Skeletal muscle satellite cell (primary cell): ENCODE data around the gene PIEZO2.

ENCODE experiments used
- H3K27me3 ChIP-seq: 2 replicates; pipeline ENCODE4 v1.7.0; 2013; ENCODE audit warnings: low read length; ENCODE audit not compliant: control insufficient read depth, insufficient read depth
- H3K36me3 ChIP-seq: 2 replicates; pipeline ENCODE4 v1.7.0; 2013; ENCODE audit warnings: mild to moderate bottlenecking, control low read depth, low read length; ENCODE audit not compliant: insufficient read depth
- H3K4me1 ChIP-seq: 2 replicates; pipeline ENCODE4 v1.7.0; 2013; ENCODE audit warnings: low read length; ENCODE audit not compliant: control insufficient read depth, insufficient read depth
- H3K4me2 ChIP-seq: 2 replicates; pipeline ENCODE4 v1.7.0; 2013; ENCODE audit warnings: mild to moderate bottlenecking, low read length
- H3K4me3 ChIP-seq: 2 replicates; pipeline ENCODE4 v1.7.0; 2013; ENCODE audit warnings: low read length
- H3K9ac ChIP-seq: 2 replicates; pipeline ENCODE4 v1.7.0; 2013; ENCODE audit warnings: mild to moderate bottlenecking, low read depth, low read length, moderate library complexity
- H3K9me3 ChIP-seq: replicated peaks from 2 replicates; pipeline ENCODE4 v1.7.0; 2013; ENCODE audit warnings: mild to moderate bottlenecking, control low read depth, low read length

PIEZO2 gene

GRCh38 chr18:10681581-10682367 lies 467.6 kb downstream of the PIEZO2 start:
- Histone ChIP-seq H3K9ac (no peak overlapping the region), H3K27me3 (no peaks in the 10 kb centered on the region), H3K4me2 (no peak overlapping the region), H3K4me3 (no peak overlapping the region), H3K4me1 (no peaks in the 10 kb centered on the region), H3K9me3 (no peaks in the 10 kb centered on the region), H3K36me3 (no peaks in the 10 kb centered on the region)

GRCh38 chr18:10680271-10680596 lies 469.1 kb downstream of the PIEZO2 start:
- Histone ChIP-seq H3K27me3 (no peaks in the 10 kb centered on the region), H3K36me3 (no peaks in the 10 kb centered on the region), H3K4me1 (no peaks in the 10 kb centered on the region), H3K4me2 (no peak overlapping the region), H3K9ac (no peak overlapping the region), H3K4me3 (no peak overlapping the region), H3K9me3 (no peaks in the 10 kb centered on the region)

GRCh38 chr18:10679557-10680270 lies 469.7 kb downstream of the PIEZO2 start:
- Histone ChIP-seq H3K4me3 (no peak overlapping the region), H3K36me3 (no peaks in the 10 kb centered on the region), H3K9me3 (no peaks in the 10 kb centered on the region), H3K4me1 (no peaks in the 10 kb centered on the region), H3K27me3 (no peaks in the 10 kb centered on the region), H3K9ac (no peak overlapping the region), H3K4me2 (no peak overlapping the region)

DNA sequence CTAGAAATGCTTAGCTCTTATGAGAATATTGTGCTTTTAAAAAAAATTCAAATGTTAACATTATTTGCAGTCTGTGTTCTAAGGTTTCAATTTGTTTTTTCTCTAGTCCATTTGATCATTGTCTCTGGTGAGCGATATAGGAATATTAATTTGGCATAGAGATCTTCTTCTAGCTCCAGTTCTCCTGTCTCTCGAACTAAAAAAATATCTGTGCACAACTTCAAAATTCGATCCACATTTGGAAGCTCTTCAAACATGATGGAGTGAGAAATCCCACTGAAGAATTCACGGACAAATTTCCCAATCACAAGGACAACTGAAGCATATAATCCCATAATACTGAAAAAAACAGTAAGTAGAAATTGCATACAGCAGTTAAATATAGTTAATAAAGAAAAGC lies 477.9 kb downstream of the PIEZO2 start:
- Histone ChIP-seq H3K4me2 (no peak overlapping the region), H3K4me3 (no peak overlapping the region), H3K9me3 (no peaks in the 10 kb centered on the region), H3K36me3 (no peaks in the 10 kb centered on the region), H3K27me3 (no peaks in the 10 kb centered on the region), H3K4me1 (no peaks in the 10 kb centered on the region), H3K9ac (no peak overlapping the region)

DNA sequence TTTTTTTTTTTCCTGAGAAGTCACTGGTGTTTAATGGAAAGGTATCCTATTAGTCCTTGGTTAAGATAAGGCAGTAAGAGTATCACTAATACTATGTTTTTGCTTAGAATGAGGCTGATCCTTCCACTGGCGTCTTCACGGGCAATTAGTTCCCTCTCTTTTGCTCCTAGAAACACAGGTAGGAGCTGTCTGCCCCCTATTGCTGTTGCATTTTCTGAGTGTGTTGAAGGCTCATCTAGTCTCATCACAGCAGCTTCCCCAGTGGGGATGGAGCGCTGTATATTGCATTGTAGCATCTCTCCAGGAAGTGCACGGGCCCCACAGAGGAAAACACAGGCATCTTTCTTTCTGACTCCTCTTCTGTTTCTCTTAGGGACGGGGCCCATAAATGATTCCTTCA lies 478.5 kb downstream of the PIEZO2 start:
- H3K27me3 ChIP-seq: no peaks in the 10 kb centered on the region
- no peaks in the 10 kb centered on the region for H3K9me3 ChIP-seq
- no peak overlapping the region for H3K9ac ChIP-seq
- H3K4me2 ChIP-seq: no peak overlapping the region
- no peaks in the 10 kb centered on the region for H3K36me3 ChIP-seq
- H3K4me1 ChIP-seq: no peaks in the 10 kb centered on the region
- no peak overlapping the region for H3K4me3 ChIP-seq

- H3K9ac ChIP-seq: no peak overlapping the region
- no peaks in the 10 kb centered on the region for H3K36me3 ChIP-seq
- no peaks in the 10 kb centered on the region for H3K4me1 ChIP-seq
- no peak overlapping the region for H3K4me3 ChIP-seq
- no peak overlapping the region for H3K4me2 ChIP-seq
- H3K9me3 ChIP-seq: no peaks in the 10 kb centered on the region
- H3K27me3 ChIP-seq: peaks cover 5% of the 10 kb centered on the region
Observed at GRCh38 chr18:10669441-10670100, 479.8 kb downstream of the PIEZO2 start.

- peaks cover 17% of the 10 kb centered on the region for H3K27me3 ChIP-seq
- no peak overlapping the region for H3K4me2 ChIP-seq
- H3K4me1 ChIP-seq: no peaks in the 10 kb centered on the region
Observed at GRCh38 chr18:10663750-10664149, 485.6 kb downstream of the PIEZO2 start.

DNA sequence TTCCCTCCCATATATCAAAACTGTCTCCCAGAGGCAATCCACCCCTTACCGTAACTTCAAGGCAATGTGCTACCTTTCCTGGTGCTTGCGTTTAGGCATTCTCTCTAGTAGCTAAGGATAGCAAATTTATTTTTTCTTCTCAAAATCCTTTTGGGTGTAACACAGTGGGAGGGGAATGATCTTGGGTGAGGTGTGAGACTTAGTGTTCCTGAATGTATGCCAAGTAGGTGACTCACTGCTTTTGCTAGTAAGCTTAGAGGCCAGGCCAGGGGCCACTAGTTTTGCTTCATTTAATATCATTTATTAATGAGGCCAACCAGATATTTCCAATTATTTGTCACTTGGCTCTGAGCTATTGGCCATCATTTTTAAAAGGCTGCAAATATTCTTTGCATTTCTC lies 488.1 kb downstream of the PIEZO2 start:
- Histone ChIP-seq H3K27me3 (peaks cover 17% of the 10 kb centered on the region), H3K4me1 (no peaks in the 10 kb centered on the region), H3K9ac (no peak overlapping the region), H3K4me2 (no peak overlapping the region), H3K9me3 (no peaks in the 10 kb centered on the region), H3K4me3 (no peak overlapping the region), H3K36me3 (no peaks in the 10 kb centered on the region)

More at GRCh38 chr18:10663750-10664149, 485.6 kb downstream of the PIEZO2 start:
- H3K9me3 ChIP-seq: no peaks in the 10 kb centered on the region
- no peak overlapping the region for H3K9ac ChIP-seq
- H3K36me3 ChIP-seq: no peaks in the 10 kb centered on the region
- no peak overlapping the region for H3K4me3 ChIP-seq

- no peaks in the 10 kb centered on the region for H3K4me1 ChIP-seq
- H3K9me3 ChIP-seq: no peaks in the 10 kb centered on the region
- H3K4me3 ChIP-seq: no peak overlapping the region
- peaks cover 16% of the 10 kb centered on the region for H3K27me3 ChIP-seq
- H3K4me2 ChIP-seq: peak overlapping the region; percentile 24
- H3K9ac ChIP-seq: no peak overlapping the region
- H3K36me3 ChIP-seq: no peaks in the 10 kb centered on the region
Observed at GRCh38 chr18:10660179-10660884, 489.0 kb downstream of the PIEZO2 start.

- no peak overlapping the region for H3K4me2 ChIP-seq
- H3K4me3 ChIP-seq: no peak overlapping the region
- peaks cover 12% of the 10 kb centered on the region for H3K27me3 ChIP-seq
- H3K9me3 ChIP-seq: no peaks in the 10 kb centered on the region
- no peaks in the 10 kb centered on the region for H3K36me3 ChIP-seq
- no peaks in the 10 kb centered on the region for H3K4me1 ChIP-seq
- H3K9ac ChIP-seq: no peak overlapping the region
Observed at GRCh38 chr18:10659594-10659993, 489.8 kb downstream of the PIEZO2 start.

GRCh38 chr18:10659000-10659399 lies 490.4 kb downstream of the PIEZO2 start:
- H3K4me2 ChIP-seq: no peak overlapping the region
- peaks cover 12% of the 10 kb centered on the region for H3K27me3 ChIP-seq
- no peak overlapping the region for H3K9ac ChIP-seq
- H3K4me1 ChIP-seq: no peaks in the 10 kb centered on the region
- no peaks in the 10 kb centered on the region for H3K36me3 ChIP-seq
- no peak overlapping the region for H3K4me3 ChIP-seq
- H3K9me3 ChIP-seq: no peaks in the 10 kb centered on the region
